Mesothelial cell of epicardium (in vitro differentiated cells): Measurements from ENCODE around the gene ARGLU1. TPM values are rescaled to one million over a fixed set of nuclear protein-coding genes. Genes with fewer than 3 reads are reported as not detected.

Source experiments
- DNase-seq, 2 experiments: peaks; one replicate each; pipeline ENCODE4 v3.0.0; 2021; ENCODE audit warnings: low spot score in 2 of 2; ENCODE audit not compliant: unreplicated experiment in 2 of 2
- H3K27ac Mint-ChIP-seq: 2 replicates; pipeline ENCODE4 v1.8.0; 2021; ENCODE audit warnings: mixed read lengths
- H3K27me3 Mint-ChIP-seq: 2 replicates; pipeline ENCODE4 v1.8.0; 2021; ENCODE audit warnings: low read depth, mixed read lengths
- H3K36me3 Mint-ChIP-seq: 2 replicates; pipeline ENCODE4 v1.8.0; 2021; ENCODE audit warnings: mixed read lengths
- H3K4me1 Mint-ChIP-seq: 2 replicates; pipeline ENCODE4 v1.8.0; 2021; ENCODE audit warnings: mixed read lengths
- H3K4me3 Mint-ChIP-seq: 2 replicates; pipeline ENCODE4 v1.8.0; 2021; ENCODE audit warnings: mild to moderate bottlenecking, moderate library complexity, mixed read lengths
- H3K9me3 Mint-ChIP-seq: 2 replicates; pipeline ENCODE4 v1.8.0; 2021; ENCODE audit warnings: mixed read lengths
- CTCF ChIP-seq: fragments of 200-600 bp; sonication (generic); IDR thresholded peaks from one replicate; pipeline ENCODE4 v1.5.0; 2021; ENCODE audit warnings: antibody characterized with exemption; ENCODE audit not compliant: unreplicated experiment
- total RNA-seq: library from RNA; stranded (reverse); gene quantifications from 3 replicates; pipeline ENCODE4 v1.2.1, GENCODE V29; 2021

The ARGLU1 gene
- total RNA-seq, 1 donor from 2014 or later: 233 TPM

GRCh38 chr13:106537521-106537920, 30.4 kb downstream of the ARGLU1 start:
- Mint-ChIP-seq H3K4me1 (peaks cover 7% of the 10 kb centered on the region), H3K9me3 (no peaks in the 10 kb centered on the region), H3K36me3 (peaks cover 16% of the 10 kb centered on the region), H3K27ac (no peak overlapping the region), H3K4me3 (no peak overlapping the region), H3K27me3 (no peaks in the 10 kb centered on the region)
- DNase-seq: no peak
- TF ChIP-seq CTCF: no peak

- H3K9me3 Mint-ChIP-seq: no peaks in the 10 kb centered on the region
- peaks cover 14% of the 10 kb centered on the region for H3K36me3 Mint-ChIP-seq
- TF ChIP-seq CTCF: peak; percentile 97
- peak overlapping the region; percentile 73 for H3K4me3 Mint-ChIP-seq
- no peaks in the 10 kb centered on the region for H3K27me3 Mint-ChIP-seq
- H3K27ac Mint-ChIP-seq: peak overlapping the region; percentile 87
- DNase-seq: peak; percentile 93 to 98
- peaks cover 11% of the 10 kb centered on the region for H3K4me1 Mint-ChIP-seq
Observed at GRCh38 chr13:106536244-106537034, 31.5 kb downstream of the ARGLU1 start.

GRCh38 chr13:106535552-106536243, 32.2 kb downstream of the ARGLU1 start, which contains the start of gene EFNB2:
EFNB2 (minus strand) TSS chr13:106535662; CDS start chr13:106534964, 698 bp downstream.
- Mint-ChIP-seq H3K36me3 (peaks cover 9% of the 10 kb centered on the region), H3K27me3 (no peaks in the 10 kb centered on the region), H3K4me3 (peak within 1 kb of the TSS; percentile 99), H3K9me3 (no peaks in the 10 kb centered on the region), H3K27ac (peak within 1 kb of the TSS; percentile 94), H3K4me1 (peaks cover 19% of the 10 kb centered on the region)
- DNase-seq: peak; percentile 89 to 92
- TF ChIP-seq CTCF: no peak

- Mint-ChIP-seq H3K27ac (peak overlapping the region; percentile 94), H3K4me3 (peak overlapping the region; percentile 99), H3K36me3 (peaks cover 9% of the 10 kb centered on the region), H3K4me1 (peaks cover 26% of the 10 kb centered on the region), H3K27me3 (no peaks in the 10 kb centered on the region), H3K9me3 (no peaks in the 10 kb centered on the region)
- TF ChIP-seq CTCF: no peak
- DNase-seq: peak in 1 of 2 experiments; percentile 62
Observed at GRCh38 chr13:106534639-106535551, 33.0 kb downstream of the ARGLU1 start.

DNA sequence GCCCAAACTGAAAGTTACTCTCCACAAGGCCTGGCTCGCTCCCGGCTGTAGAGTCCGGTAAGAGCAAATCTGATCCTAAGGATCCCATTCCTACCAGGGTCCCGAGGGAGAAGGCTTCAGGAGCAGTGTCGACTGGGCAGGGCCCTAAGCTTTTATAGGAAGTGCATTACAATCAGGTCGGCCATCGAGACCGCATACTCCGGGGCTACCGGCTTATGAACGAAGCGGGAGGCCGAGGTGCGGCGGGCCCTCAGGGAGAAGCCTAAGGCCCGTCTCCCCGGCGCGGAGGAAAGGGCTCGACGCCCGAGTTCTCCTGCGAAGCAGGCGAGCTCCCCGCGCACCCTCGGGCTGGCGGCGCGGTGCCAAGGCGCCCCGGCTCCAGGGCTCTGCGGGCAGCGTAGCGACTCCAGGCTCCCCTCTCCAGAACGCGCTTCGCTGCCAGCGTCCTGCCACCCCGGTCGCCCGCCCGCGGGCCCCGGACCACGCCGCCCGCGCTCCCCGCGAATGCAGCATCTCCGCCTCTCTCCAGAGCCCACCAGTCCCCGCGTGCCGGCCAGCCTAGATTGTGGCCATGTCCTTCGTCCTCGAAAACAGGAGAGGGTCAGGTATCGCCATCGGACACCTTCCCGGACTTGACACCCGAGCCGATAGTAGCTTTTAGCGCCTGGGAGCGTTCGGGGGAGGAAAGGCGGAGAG, 33.8 kb downstream of the ARGLU1 start:
- TF ChIP-seq CTCF: no peak
- peak; percentile 37 to 69 for DNase-seq
- Mint-ChIP-seq H3K27me3 (no peaks in the 10 kb centered on the region), H3K4me3 (peak overlapping the region; percentile 99), H3K4me1 (peaks cover 34% of the 10 kb centered on the region), H3K27ac (peak overlapping the region; percentile 97), H3K9me3 (no peaks in the 10 kb centered on the region), H3K36me3 (peaks cover 9% of the 10 kb centered on the region)
